Endothelial cell of umbilical vein (primary cell): ENCODE data around the gene LDLRAD4. TPM values are rescaled to one million over a fixed set of nuclear protein-coding genes. Genes with fewer than 3 reads are reported as not detected.

Experiments used
- BruUV-seq: library from RNA; stranded (reverse); fragments of 400-500 nt; replicated peaks from 2 replicates; lab custom pipeline; 2021; lab: Mats Ljungman, UMichigan
- CTCF ChIA-PET: fragments of 300-600, 350-600 bp; sonication (Branson Sonifier 250); formaldehyde crosslinking; loops from one replicate; lab custom pipeline; 2021; ENCODE audit warnings: antibody characterized with exemption, inconsistent platforms; lab: Charles Lee
- POLR2A ChIA-PET: fragments of 300-600, 350-600 bp; sonication (Branson Sonifier 250); formaldehyde crosslinking; loops from one replicate; lab custom pipeline; 2021; ENCODE audit warnings: antibody characterized with exemption, inconsistent platforms; lab: Charles Lee
- DNase-seq: peaks from one replicate; pipeline ENCODE4 v3.0.0-alpha.2; 2011; ENCODE audit warnings: low read depth, low spot score
- FAIRE-seq: peaks from 2 replicates; lab custom pipeline; 2011; peaks lifted over from hg19 to GRCh38; lab: Jason Lieb, UNC
- H2AFZ ChIP-seq: 2 replicates; pipeline ENCODE4 v1.6.0; 2012; ENCODE audit warnings: low read depth, low read length, control low read depth, inconsistent platforms
- H3K27ac ChIP-seq: 2 replicates; pipeline ENCODE4 v1.5.1; 2011; ENCODE audit warnings: low read depth, mild to moderate bottlenecking, control low read depth, low read length, moderate library complexity; ENCODE audit not compliant: insufficient read depth
- H3K27me3 ChIP-seq, 2 experiments: 2 replicates each; pipeline versions ENCODE4 v1.6.0 to v1.6.1; 2011; ENCODE audit warnings: low read length in 2 of 2, mixed read lengths in 1 of 2; ENCODE audit not compliant: control insufficient read depth in 2 of 2, insufficient read depth in 2 of 2
- H3K36me3 ChIP-seq, 2 experiments: 2 replicates in 1 of 2; 3 replicates in 1 of 2; pipeline ENCODE4 v1.5.1; 2011; ENCODE audit warnings: low read length in 2 of 2, mild to moderate bottlenecking in 1 of 2, moderate library complexity in 1 of 2; ENCODE audit not compliant: control insufficient read depth in 2 of 2, insufficient read depth in 2 of 2; ENCODE audit errors: extremely low read depth in 1 of 2
- H3K4me1 ChIP-seq: 3 replicates; pipeline ENCODE4 v1.5.1; 2011; ENCODE audit warnings: mild to moderate bottlenecking, low read length; ENCODE audit not compliant: control insufficient read depth, insufficient read depth; ENCODE audit errors: extremely low read depth
- H3K4me2 ChIP-seq: 2 replicates; pipeline ENCODE4 v1.6.1; 2011; ENCODE audit warnings: low read length, control low read depth, mixed read lengths; ENCODE audit not compliant: insufficient read depth
- H3K4me3 ChIP-seq, 3 experiments: fragments of 200-600 bp in 1 of 3; sonication (generic), shearing (Covaris generic) in 1 of 3; replicated peaks in 1 of 3; 2 replicates each; pipeline ENCODE4 v1.5.1; 2011 to 2016; ENCODE audit warnings: control low read depth in 3 of 3, low read length in 3 of 3, mild to moderate bottlenecking in 2 of 3, inconsistent platforms in 1 of 3, low read depth in 1 of 3, moderate library complexity in 1 of 3; ENCODE audit not compliant: insufficient read depth in 1 of 3
- H3K79me2 ChIP-seq: 2 replicates; pipeline ENCODE4 v1.6.0; 2012; ENCODE audit warnings: low read length, inconsistent platforms; ENCODE audit not compliant: control insufficient read depth, insufficient read depth
- H3K9ac ChIP-seq: replicated peaks from 2 replicates; pipeline ENCODE3; 2011; ENCODE audit warnings: low read length, control low read depth; ENCODE audit not compliant: insufficient read depth; ENCODE audit errors: extremely low read depth
- H3K9me1 ChIP-seq: replicated peaks from 3 replicates; pipeline ENCODE4 v1.6.0; 2011; ENCODE audit warnings: mild to moderate bottlenecking, low read length; ENCODE audit not compliant: control insufficient read depth, insufficient read depth; ENCODE audit errors: extremely low read depth
- H3K9me3 ChIP-seq: replicated peaks from 2 replicates; pipeline ENCODE4 v1.5.1; 2012; ENCODE audit warnings: low read length, inconsistent platforms; ENCODE audit not compliant: control insufficient read depth, insufficient read depth
- H4K20me1 ChIP-seq: replicated peaks from 2 replicates; pipeline ENCODE3; 2011; ENCODE audit warnings: mild to moderate bottlenecking, low read length; ENCODE audit not compliant: control insufficient read depth, insufficient read depth; ENCODE audit errors: extremely low read depth
- CTCF ChIP-seq, 2 donors: IDR thresholded peaks; 1 replicate in 1 of 2; 2 replicates in 1 of 2; pipeline ENCODE4 v1.5.1; 2011; ENCODE audit warnings: low read length in 2 of 2, mild to moderate bottlenecking in 2 of 2, moderate library complexity in 2 of 2, control low read depth in 1 of 2, inconsistent platforms in 1 of 2, low read depth in 1 of 2; ENCODE audit not compliant: insufficient read depth in 1 of 2; ENCODE audit errors: extremely low read depth in 1 of 2
- EZH2 ChIP-seq: IDR thresholded peaks from 2 replicates; pipeline ENCODE4 v1.6.1; 2012; ENCODE audit warnings: borderline replicate concordance, low read depth, mild to moderate bottlenecking, moderate library complexity, low read length, inconsistent platforms; ENCODE audit not compliant: severe bottlenecking
- FOS ChIP-seq: IDR thresholded peaks from 2 replicates; pipeline ENCODE4 v1.6.1; 2011; ENCODE audit warnings: mild to moderate bottlenecking, low read length, moderate library complexity, borderline replicate concordance; ENCODE audit not compliant: insufficient read depth
- GATA2 ChIP-seq: IDR thresholded peaks from 2 replicates; pipeline ENCODE4 v1.7.0; 2011; ENCODE audit warnings: low read depth, mild to moderate bottlenecking, moderate library complexity, mixed read lengths, low read length; ENCODE audit not compliant: insufficient read length, insufficient read depth
- JUN ChIP-seq: IDR thresholded peaks from 2 replicates; pipeline ENCODE4 v1.6.1; 2011; ENCODE audit warnings: borderline replicate concordance, low read depth; ENCODE audit not compliant: insufficient read length, insufficient read depth
- MAX ChIP-seq: IDR thresholded peaks from 2 replicates; pipeline ENCODE4 v1.6.1; 2011; ENCODE audit not compliant: insufficient read depth, insufficient read length
- MYC ChIP-seq: IDR thresholded peaks from one replicate; pipeline ENCODE4 v1.6.1; 2011; ENCODE audit warnings: mild to moderate bottlenecking, low read depth, low read length
- POLR2A ChIP-seq: IDR thresholded peaks from 2 replicates; pipeline ENCODE4 v1.6.1; 2012; ENCODE audit warnings: low read depth, mild to moderate bottlenecking, control low read depth, low read length
- POLR2AphosphoS5 ChIP-seq: IDR thresholded peaks from 2 replicates; pipeline ENCODE4 v1.6.1; 2012; ENCODE audit warnings: low read depth, mild to moderate bottlenecking, control low read depth, low read length, moderate library complexity; ENCODE audit not compliant: insufficient read depth
- dilution Hi-C: fragments of 300-500 bp; cut with MboI; formaldehyde crosslinking; loops from one replicate; pipeline ENCODE4 v1.15.0; 2019; ENCODE audit warnings: low sequenced_read_pairs; ENCODE audit not compliant: extremely low pct_ligation_motif_present
- intact Hi-C: fragments of 100-400 bp; cut with micrococcal nuclease; formaldehyde crosslinking; loops from one replicate; pipeline ENCODE4 v1.10.0; 2022
- polyA plus RNA-seq, 4 experiments: library from polyadenylated mRNA; depleted of rRNA in 3 of 4; stranded (reverse) in 3 of 4; unstranded in 1 of 4; fragments of >200 nt; gene quantifications; 2 replicates each; pipeline versions ENCODE4 v1.2.1 to v1.2.3, GENCODE V29; 2011 to 2012; ENCODE audit warnings: missing spikeins in 1 of 4
- total RNA-seq: library from RNA; stranded (reverse); gene quantifications from 2 replicates; pipeline ENCODE4 v1.2.3, GENCODE V29; 2021

The LDLRAD4 gene
- total and polyA plus RNA-seq, 2 donors (not counting 3 experiments of a cell fraction or from before 2014, with no cell fraction given): 5.2 to 6.5 TPM

DNA sequence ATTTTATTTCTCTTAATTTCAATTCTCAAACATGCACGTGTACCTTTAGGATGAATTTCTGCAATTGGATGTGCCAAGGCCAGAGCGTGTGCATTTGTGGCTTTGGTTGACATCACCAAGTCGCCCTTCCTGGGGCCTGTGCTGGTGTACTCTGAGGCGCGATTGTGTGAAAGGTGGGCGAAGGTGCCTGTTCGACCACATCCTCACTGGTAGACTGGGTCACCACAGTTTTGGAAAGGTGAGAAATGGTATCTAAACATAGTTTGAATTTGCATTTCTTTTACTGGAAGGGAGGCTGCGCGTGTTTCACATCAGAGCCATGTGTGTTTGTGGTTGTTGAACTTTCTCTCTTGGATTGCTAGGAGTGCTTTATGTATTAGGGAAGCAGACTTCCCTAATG lies 89.8 kb downstream of the LDLRAD4 start:
- ChIA-PET CTCF (no interaction called here), POLR2A (no interaction called here)
- Histone ChIP-seq H3K4me2 (no peak overlapping the region), H3K27ac (no peak overlapping the region), H3K4me3 (no peak overlapping the region), H3K36me3 (no peaks in the 10 kb centered on the region), H2AFZ (no peak overlapping the region), H3K9me1 (no peaks in the 10 kb centered on the region), H4K20me1 (no peaks in the 10 kb centered on the region), H3K9me3 (no peaks in the 10 kb centered on the region), H3K27me3 (no peaks in the 10 kb centered on the region), H3K79me2 (no peaks in the 10 kb centered on the region), H3K9ac (no peak overlapping the region), H3K4me1 (no peaks in the 10 kb centered on the region)
- FAIRE-seq (no peak), DNase-seq (no peak)
- dilution Hi-C loops: no loop called here
- no TSS peak for BruUV-seq
- intact Hi-C loops: no loop called here
- TF ChIP-seq JUN (no peak), FOS (no peak), GATA2 (no peak), EZH2 (no peak), POLR2A (no peak), MYC (no peak), MAX (no peak), CTCF (IDR thresholded peaks at IDR 0.05; ENCODE audit: extremely low read depth in 1 of 2, insufficient read depth in 1 of 2, low read depth in 1 of 2, low read length in 2 of 2) (no peak), POLR2AphosphoS5 (no peak)
